ENCODE results near the gene LATS1. TPM values are rescaled to one million over a fixed set of nuclear protein-coding genes. Genes with fewer than 3 reads are reported as not detected.
"Not testable (repeated sequence)": the region's sequence is repeated elsewhere in the genome, so short reads cannot be mapped to it uniquely, and the experiment has no call there.

The LATS1 gene
- polyA plus RNA-seq, 1 of the 3 experiments (the other 2 are of a cell fraction): 6.9 TPM

GRCh38 chr6:149752600-149753373 is 34.9 kb upstream of the LATS1 start:
- peaks cover 82% of the 10 kb centered on the region for H3K79me2 ChIP-seq (ENCODE audit: insufficient read depth)
- peaks cover 28% of the 10 kb centered on the region; the same call in 1 of the 2 replicates for H4K20me1 ChIP-seq (ENCODE audit: insufficient read depth)
- no peaks in the 10 kb centered on the region; a peak in 1 of 4 replicates for H3K4me1 ChIP-seq (ENCODE audit: control insufficient read depth in 1 of 2, insufficient read depth in 2 of 2, low read depth in 1 of 2, low read length in 1 of 2)
- CTCF ChIA-PET: no interaction called here
- POLR2A ChIA-PET: no interaction called here
- no peaks in the 10 kb centered on the region for H3K27me3 ChIP-seq (ENCODE audit: insufficient read depth)
- no peak overlapping the region for H2AFZ ChIP-seq (ENCODE audit: low read depth)
- no peak overlapping the region for H3K27ac ChIP-seq (ENCODE audit: low read depth in 2 of 2, low read length in 1 of 2)
- no peaks in the 10 kb centered on the region for H3K9me3 ChIP-seq
- H3K4me2 ChIP-seq: no peak overlapping the region
- no peak overlapping the region for H3K4me3 ChIP-seq (ENCODE audit: low read depth in 2 of 2, low read length in 1 of 2)
- DNase-seq: no peak
- TF ChIP-seq MXI1 (IDR thresholded peaks at IDR 0.05; ENCODE audit: low read depth, low read length): no peak
- no peak for TF ChIP-seq TCF12 (IDR thresholded peaks at IDR 0.05)
- TF ChIP-seq, protein P1, sequence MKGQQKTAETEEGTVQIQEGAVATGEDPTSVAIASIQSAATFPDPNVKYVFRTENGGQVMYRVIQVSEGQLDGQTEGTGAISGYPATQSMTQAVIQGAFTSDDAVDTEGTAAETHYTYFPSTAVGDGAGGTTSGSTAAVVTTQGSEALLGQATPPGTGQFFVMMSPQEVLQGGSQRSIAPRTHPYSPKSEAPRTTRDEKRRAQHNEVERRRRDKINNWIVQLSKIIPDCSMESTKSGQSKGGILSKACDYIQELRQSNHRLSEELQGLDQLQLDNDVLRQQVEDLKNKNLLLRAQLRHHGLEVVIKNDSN (IDR thresholded peaks at IDR 0.05; ENCODE audit: borderline replicate concordance, low read depth): no peak
- TF ChIP-seq, protein P2, sequence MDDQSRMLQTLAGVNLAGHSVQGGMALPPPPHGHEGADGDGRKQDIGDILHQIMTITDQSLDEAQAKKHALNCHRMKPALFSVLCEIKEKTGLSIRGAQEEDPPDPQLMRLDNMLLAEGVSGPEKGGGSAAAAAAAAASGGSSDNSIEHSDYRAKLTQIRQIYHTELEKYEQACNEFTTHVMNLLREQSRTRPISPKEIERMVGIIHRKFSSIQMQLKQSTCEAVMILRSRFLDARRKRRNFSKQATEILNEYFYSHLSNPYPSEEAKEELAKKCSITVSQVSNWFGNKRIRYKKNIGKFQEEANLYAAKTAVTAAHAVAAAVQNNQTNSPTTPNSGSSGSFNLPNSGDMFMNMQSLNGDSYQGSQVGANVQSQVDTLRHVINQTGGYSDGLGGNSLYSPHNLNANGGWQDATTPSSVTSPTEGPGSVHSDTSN (IDR thresholded peaks at IDR 0.05): no peak
- no peak for TF ChIP-seq CTCF (IDR thresholded peaks at IDR 0.05)
- TF ChIP-seq, protein P3, sequence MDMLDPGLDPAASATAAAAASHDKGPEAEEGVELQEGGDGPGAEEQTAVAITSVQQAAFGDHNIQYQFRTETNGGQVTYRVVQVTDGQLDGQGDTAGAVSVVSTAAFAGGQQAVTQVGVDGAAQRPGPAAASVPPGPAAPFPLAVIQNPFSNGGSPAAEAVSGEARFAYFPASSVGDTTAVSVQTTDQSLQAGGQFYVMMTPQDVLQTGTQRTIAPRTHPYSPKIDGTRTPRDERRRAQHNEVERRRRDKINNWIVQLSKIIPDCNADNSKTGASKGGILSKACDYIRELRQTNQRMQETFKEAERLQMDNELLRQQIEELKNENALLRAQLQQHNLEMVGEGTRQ (IDR thresholded peaks at IDR 0.05; ENCODE audit: borderline replicate concordance, low read depth, low read length): no peak
- TF ChIP-seq JUND (IDR thresholded peaks at IDR 0.05): no peak
- no peak for TF ChIP-seq GABPA (IDR thresholded peaks at IDR 0.05; ENCODE audit: low read depth)
- TF ChIP-seq RAD21 (IDR thresholded peaks at IDR 0.05; ENCODE audit: low read length): no peak
- TF ChIP-seq, protein P4, sequence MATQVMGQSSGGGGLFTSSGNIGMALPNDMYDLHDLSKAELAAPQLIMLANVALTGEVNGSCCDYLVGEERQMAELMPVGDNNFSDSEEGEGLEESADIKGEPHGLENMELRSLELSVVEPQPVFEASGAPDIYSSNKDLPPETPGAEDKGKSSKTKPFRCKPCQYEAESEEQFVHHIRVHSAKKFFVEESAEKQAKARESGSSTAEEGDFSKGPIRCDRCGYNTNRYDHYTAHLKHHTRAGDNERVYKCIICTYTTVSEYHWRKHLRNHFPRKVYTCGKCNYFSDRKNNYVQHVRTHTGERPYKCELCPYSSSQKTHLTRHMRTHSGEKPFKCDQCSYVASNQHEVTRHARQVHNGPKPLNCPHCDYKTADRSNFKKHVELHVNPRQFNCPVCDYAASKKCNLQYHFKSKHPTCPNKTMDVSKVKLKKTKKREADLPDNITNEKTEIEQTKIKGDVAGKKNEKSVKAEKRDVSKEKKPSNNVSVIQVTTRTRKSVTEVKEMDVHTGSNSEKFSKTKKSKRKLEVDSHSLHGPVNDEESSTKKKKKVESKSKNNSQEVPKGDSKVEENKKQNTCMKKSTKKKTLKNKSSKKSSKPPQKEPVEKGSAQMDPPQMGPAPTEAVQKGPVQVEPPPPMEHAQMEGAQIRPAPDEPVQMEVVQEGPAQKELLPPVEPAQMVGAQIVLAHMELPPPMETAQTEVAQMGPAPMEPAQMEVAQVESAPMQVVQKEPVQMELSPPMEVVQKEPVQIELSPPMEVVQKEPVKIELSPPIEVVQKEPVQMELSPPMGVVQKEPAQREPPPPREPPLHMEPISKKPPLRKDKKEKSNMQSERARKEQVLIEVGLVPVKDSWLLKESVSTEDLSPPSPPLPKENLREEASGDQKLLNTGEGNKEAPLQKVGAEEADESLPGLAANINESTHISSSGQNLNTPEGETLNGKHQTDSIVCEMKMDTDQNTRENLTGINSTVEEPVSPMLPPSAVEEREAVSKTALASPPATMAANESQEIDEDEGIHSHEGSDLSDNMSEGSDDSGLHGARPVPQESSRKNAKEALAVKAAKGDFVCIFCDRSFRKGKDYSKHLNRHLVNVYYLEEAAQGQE (IDR thresholded peaks at IDR 0.05; ENCODE audit: low read depth, low read length): no peak
- TF ChIP-seq TAF1 (IDR thresholded peaks at IDR 0.05; ENCODE audit: borderline replicate concordance, low read depth, low read length): no peak
- no peak for TF ChIP-seq FOSL2 (IDR thresholded peaks at IDR 0.05; ENCODE audit: borderline replicate concordance, low read depth)
- TF ChIP-seq RFX5 (IDR thresholded peaks at IDR 0.05; ENCODE audit: low read length): no peak
- H3F3A ChIP-seq (replicated peaks; ENCODE audit: insufficient read depth): peaks cover 14% of the 10 kb centered on the region
- H3K36me3 ChIP-seq (replicated peaks in 1 of 2; ENCODE audit: control insufficient read depth in 1 of 2, insufficient read depth in 2 of 2, low read length in 1 of 2): no peaks in the 10 kb centered on the region
- WGBS (ENCODE audit: low lambda C conversion rate): 85% methylated on average over 4 of the region's 4 CpGs
- H3K9me2 ChIP-seq: no peaks in the 10 kb centered on the region
- no peak overlapping the region for H3K9ac ChIP-seq

GRCh38 chr6:149751920-149752319 is 34.0 kb upstream of the LATS1 start:
- H3K27ac ChIP-seq (ENCODE audit: low read depth in 2 of 2, low read length in 1 of 2); H3K27me3 ChIP-seq (ENCODE audit: insufficient read depth); H3K4me2 ChIP-seq; DNase-seq; H3K4me3 ChIP-seq (ENCODE audit: low read depth in 2 of 2, low read length in 1 of 2); H3K9ac ChIP-seq; H2AFZ ChIP-seq (ENCODE audit: low read depth); H3K4me1 ChIP-seq (ENCODE audit: control insufficient read depth in 1 of 2, insufficient read depth in 2 of 2, low read depth in 1 of 2, low read length in 1 of 2); H3K9me2 ChIP-seq; H3K36me3 ChIP-seq (replicated peaks in 1 of 2; ENCODE audit: control insufficient read depth in 1 of 2, insufficient read depth in 2 of 2, low read length in 1 of 2); POLR2A ChIA-PET; H3K9me3 ChIP-seq: not testable (repeated sequence)
- 96% methylated on average over 4 of the region's 5 CpGs for WGBS (ENCODE audit: low lambda C conversion rate)
- Histone ChIP-seq H3F3A (replicated peaks; ENCODE audit: insufficient read depth) (peaks cover 17% of the 10 kb centered on the region), H4K20me1 (ENCODE audit: insufficient read depth) (peaks cover 28% of the 10 kb centered on the region; the same call in 1 of the 2 replicates), H3K79me2 (ENCODE audit: insufficient read depth) (peaks cover 73% of the 10 kb centered on the region)
- CTCF ChIA-PET: interaction anchor here (0.6 kb wide), 1 partner anchor 12 kb away, joined by 3 read pairs; no protein-coding TSS in a partner anchor

Measured in SK-N-SH (cell line).